Right renal pelvis (tissue), 4 donors: ENCODE measurements around the gene SYCE1. TPM values are rescaled to one million over a fixed set of nuclear protein-coding genes. Genes with fewer than 3 reads are reported as not detected.
"Not testable (repeated sequence)": the region's sequence is repeated elsewhere in the genome, so short reads cannot be mapped to it uniquely, and the experiment has no call there.

Experiments
- DNase-seq, 4 donors: peaks; one replicate each; pipeline ENCODE4 v3.0.0-alpha.2; 2013; ENCODE audit warnings: low read depth in 4 of 4, low spot score in 3 of 4, missing footprints in 1 of 4
- polyA plus RNA-seq, 4 donors: library from polyadenylated mRNA; unstranded; fragments of 120-200 nt; gene quantifications; one replicate each; pipeline ENCODE4 v1.2.1, GENCODE V29; 2013; ENCODE audit not compliant: insufficient read length in 4 of 4

SYCE1 gene
- polyA plus RNA-seq, 4 donors, result 0.22 to 0.65 (median 0.42) TPM; not detected in 1

- DNase-seq, result no peak
Observed at GRCh38 chr10:133559216-133559615, 6.2 kb downstream of the SYCE1 start.

- no peak for DNase-seq
Observed at GRCh38 chr10:133557381-133557780, 8.0 kb downstream of the SYCE1 start.

GRCh38 chr10:133555521-133555920, 9.9 kb downstream of the SYCE1 start:
- no peak for DNase-seq

- no peak for DNase-seq
Observed at GRCh38 chr10:133554600-133554999, 10.8 kb downstream of the SYCE1 start.

- DNase-seq, result no peak
Observed at GRCh38 chr10:133544506-133544905, 20.9 kb downstream of the SYCE1 start.

- not testable (repeated sequence) for DNase-seq
Observed at GRCh38 chr10:133541441-133541975, 23.9 kb downstream of the SYCE1 start.

GRCh38 chr10:133537546-133538545, 27.5 kb downstream of the SYCE1 start:
- DNase-seq, result no peak

- DNase-seq, result no peak
Observed at GRCh38 chr10:133536198-133536597, 29.2 kb downstream of the SYCE1 start.

GRCh38 chr10:133534417-133534816, 31.0 kb downstream of the SYCE1 start:
- DNase-seq, result no peak

- DNase-seq, result no peak
Observed at GRCh38 chr10:133532871-133533270, 32.5 kb downstream of the SYCE1 start.

- no peak for DNase-seq
Observed at GRCh38 chr10:133530506-133530905, 34.9 kb downstream of the SYCE1 start.

- DNase-seq, result no peak
Observed at GRCh38 chr10:133529576-133529946, 35.8 kb downstream of the SYCE1 start.

- DNase-seq, result no peak
Observed at GRCh38 chr10:133528845-133529575, 36.4 kb downstream of the SYCE1 start.

GRCh38 chr10:133528296-133528844, 37.0 kb downstream of the SYCE1 start:
- DNase-seq, result no peak

GRCh38 chr10:133527771-133528271, 37.6 kb downstream of the SYCE1 start:
- no peak for DNase-seq

- DNase-seq, result no peak
Observed at GRCh38 chr10:133526957-133527588, 38.3 kb downstream of the SYCE1 start, which contains the start of gene CYP2E1. Gene CYP2E1 (plus strand): TSS chr10:133527363. CDS start chr10:133527396, 33 bp downstream.

GRCh38 chr10:133525444-133525843, 39.9 kb downstream of the SYCE1 start:
- DNase-seq, result no peak

GRCh38 chr10:133523631-133524203, 41.7 kb downstream of the SYCE1 start:
- DNase-seq, result no peak

- peak; percentile 20 to 43 (median 30) for DNase-seq
Observed at GRCh38 chr10:133520193-133520738, 45.1 kb downstream of the SYCE1 start.
